Progenitor cell of endocrine pancreas (in vitro differentiated cells): ENCODE data around the gene FJX1. TPM values are rescaled to one million over a fixed set of nuclear protein-coding genes. Genes with fewer than 3 reads are reported as not detected.

Experiments
- DNase-seq: peaks from one replicate; pipeline ENCODE4 v3.0.0; 2021; ENCODE audit warnings: low spot score; ENCODE audit not compliant: unreplicated experiment
- H3K27ac Mint-ChIP-seq: 2 replicates; pipeline ENCODE4 v1.8.0; 2021; ENCODE audit warnings: mild to moderate bottlenecking, moderate library complexity, mixed read lengths
- H3K27me3 Mint-ChIP-seq: 2 replicates; pipeline ENCODE4 v1.8.0; 2021; ENCODE audit warnings: mixed read lengths
- H3K36me3 Mint-ChIP-seq: 2 replicates; pipeline ENCODE4 v1.8.0; 2022; ENCODE audit warnings: mixed read lengths; ENCODE audit not compliant: insufficient read depth
- H3K4me1 Mint-ChIP-seq: 2 replicates; pipeline ENCODE4 v1.8.0; 2021; ENCODE audit warnings: low read depth, mixed read lengths
- H3K4me3 Mint-ChIP-seq: 2 replicates; pipeline ENCODE4 v1.8.0; 2021; ENCODE audit warnings: low read depth, mild to moderate bottlenecking, moderate library complexity, mixed read lengths
- H3K9me3 Mint-ChIP-seq: 2 replicates; pipeline ENCODE4 v1.8.0; 2021; ENCODE audit warnings: low read depth, mixed read lengths
- CTCF ChIP-seq: fragments of 200-600 bp; sonication (generic); IDR thresholded peaks from one replicate; pipeline ENCODE4 v1.5.0; 2021; ENCODE audit warnings: antibody characterized with exemption, mild to moderate bottlenecking; ENCODE audit not compliant: unreplicated experiment
- long read RNA-seq: library from polyadenylated mRNA; unstranded; transcript quantifications from one replicate; pipeline ENCODE4 v2.0.0, GENCODE V29; 2020
- total RNA-seq: library from RNA; stranded (reverse); gene quantifications from 2 replicates; pipeline ENCODE4 v1.2.1, GENCODE V29; 2021

FJX1 gene
- 11.2 and 12.9 TPM in 2 replicates for total RNA-seq
- long read RNA-seq, partial matches to known transcripts, result 0 of 1 reads
- long read RNA-seq, other reads (novel, unspliced or antisense), result 0 of 1 reads

GRCh38 chr11:35617687-35618496 is at the start of gene FJX1:
Gene FJX1, plus strand, starts transcription at chr11:35618460. Its CDS starts 177 bp downstream, at chr11:35618637.
- Mint-ChIP-seq H3K9me3 (no peaks in the 10 kb centered on the region), H3K27ac (peak within 1 kb of the TSS; percentile 88), H3K36me3 (no peaks in the 10 kb centered on the region), H3K4me1 (peaks cover 20% of the 10 kb centered on the region), H3K4me3 (peak within 1 kb of the TSS; percentile 83), H3K27me3 (peaks cover 12% of the 10 kb centered on the region)
- DNase-seq, result peak; percentile 48
- no peak for TF ChIP-seq CTCF

- TF ChIP-seq CTCF, result no peak
Measured at GRCh38 chr11:35571696-35572095, 46.6 kb upstream of the FJX1 start.

GRCh38 chr11:35579557-35580396 is 38.5 kb upstream of the FJX1 start:
- no peak for TF ChIP-seq CTCF
- Mint-ChIP-seq H3K27me3 (no peaks in the 10 kb centered on the region), H3K27ac (no peak overlapping the region), H3K4me1 (peaks cover 3% of the 10 kb centered on the region), H3K36me3 (no peaks in the 10 kb centered on the region), H3K9me3 (peaks cover 7% of the 10 kb centered on the region), H3K4me3 (no peak overlapping the region)
- no peak for DNase-seq

More at GRCh38 chr11:35571696-35572095, 46.6 kb upstream of the FJX1 start:
- Mint-ChIP-seq H3K9me3 (peaks cover 14% of the 10 kb centered on the region), H3K27ac (no peak overlapping the region), H3K4me3 (no peak overlapping the region), H3K4me1 (no peaks in the 10 kb centered on the region), H3K36me3 (no peaks in the 10 kb centered on the region), H3K27me3 (no peaks in the 10 kb centered on the region)
- DNase-seq, result no peak

GRCh38 chr11:35580397-35580781 is 37.9 kb upstream of the FJX1 start:
- peaks cover 6% of the 10 kb centered on the region for H3K9me3 Mint-ChIP-seq
- no peak for DNase-seq
- no peak overlapping the region for H3K4me3 Mint-ChIP-seq
- TF ChIP-seq CTCF, result no peak
- H3K36me3 Mint-ChIP-seq, result no peaks in the 10 kb centered on the region
- peaks cover 3% of the 10 kb centered on the region for H3K4me1 Mint-ChIP-seq
- H3K27ac Mint-ChIP-seq, result no peak overlapping the region
- no peaks in the 10 kb centered on the region for H3K27me3 Mint-ChIP-seq

- DNase-seq, result no peak
- no peaks in the 10 kb centered on the region for H3K36me3 Mint-ChIP-seq
- H3K4me3 Mint-ChIP-seq, result no peak overlapping the region
- TF ChIP-seq CTCF, result no peak
- H3K27me3 Mint-ChIP-seq, result peaks cover 3% of the 10 kb centered on the region
- H3K9me3 Mint-ChIP-seq, result no peaks in the 10 kb centered on the region
- H3K27ac Mint-ChIP-seq, result no peak overlapping the region
- peaks cover 3% of the 10 kb centered on the region for H3K4me1 Mint-ChIP-seq
Measured at GRCh38 chr11:35582033-35582432, 36.2 kb upstream of the FJX1 start.
